OCI-LY7 (cell line): ENCODE data around the gene KRTDAP.

Experiments
- CTCF ChIP-seq: fragments of 200-600 bp; sonication (generic); conservative IDR thresholded peaks from 2 replicates; pipeline ENCODE4 v1.5.1; 2014; ENCODE audit warnings: mild to moderate bottlenecking, antibody characterized with exemption, low read length, moderate library complexity, mixed read lengths
- EZH2phosphoT487 ChIP-seq: fragments of 200-600 bp; sonication (generic); IDR thresholded peaks from 2 replicates; pipeline ENCODE4 v1.6.1; 2018; ENCODE audit warnings: low read depth, borderline replicate concordance, mild to moderate bottlenecking, mixed run types, antibody characterized with exemption, low read length, moderate library complexity, mixed read lengths

GRCh38 chr19:35539850-35540249 lies 49.6 kb upstream of the KRTDAP start:
- TF ChIP-seq CTCF (no peak), EZH2phosphoT487 (no peak)
